ENCODE results near the gene FLNB. TPM values are rescaled to one million over a fixed set of nuclear protein-coding genes. Genes with fewer than 3 reads are reported as not detected.

FLNB gene
- total RNA-seq, 3 donors from 2014 or later (not counting 1 experiment from before 2014, with no cell fraction given): 24.6 to 30.8 (median 26.6) TPM

DNA sequence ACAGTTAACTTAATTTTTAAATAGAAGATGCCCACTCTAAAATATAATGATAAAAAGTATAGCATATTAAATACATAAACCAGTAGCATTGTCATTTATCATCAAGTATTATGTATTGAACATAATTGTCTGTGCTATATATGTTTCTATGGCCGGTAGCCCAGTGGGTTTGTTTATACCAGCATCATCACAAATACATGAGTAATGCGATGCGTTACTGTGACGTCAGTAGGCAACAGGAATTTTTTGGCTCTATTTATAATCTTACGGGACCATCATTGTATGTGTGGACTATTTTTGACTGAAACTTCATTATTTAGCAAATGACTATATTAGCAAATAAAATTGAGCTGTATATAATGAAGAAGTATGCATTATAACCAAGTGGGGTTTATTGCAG, 82.1 kb downstream of the FLNB start:
- Mint-ChIP-seq H3K4me1 (peaks cover 7 to 8% of the 10 kb centered on the region in 2 donors), H3K27me3 (ENCODE audit: low read depth in 2 of 2) (no peaks in the 10 kb centered on the region), H3K4me3 (no peak overlapping the region), H3K36me3 (no peaks in the 10 kb centered on the region), H3K9me3 (no peaks in the 10 kb centered on the region), H3K27ac (no peak overlapping the region)
- Histone ChIP-seq H3K4me1 (ENCODE audit: control insufficient read depth, insufficient read depth, low read length) (peaks cover 13% of the 10 kb centered on the region), H3K4me3 (ENCODE audit: low read length) (no peak overlapping the region), H3K9me3 (ENCODE audit: control insufficient read depth, insufficient read depth, low read length) (no peaks in the 10 kb centered on the region), H3K36me3 (ENCODE audit: control insufficient read depth, insufficient read depth, low read length) (no peaks in the 10 kb centered on the region), H3K27me3 (ENCODE audit: control insufficient read depth, insufficient read depth, low read length) (no peaks in the 10 kb centered on the region), H3K27ac (ENCODE audit: low read length) (no peak overlapping the region)
- 92% methylated on average over 4 of the region's 5 CpGs for WGBS (ENCODE audit: insufficient coverage)
- TF ChIP-seq, protein P1, sequence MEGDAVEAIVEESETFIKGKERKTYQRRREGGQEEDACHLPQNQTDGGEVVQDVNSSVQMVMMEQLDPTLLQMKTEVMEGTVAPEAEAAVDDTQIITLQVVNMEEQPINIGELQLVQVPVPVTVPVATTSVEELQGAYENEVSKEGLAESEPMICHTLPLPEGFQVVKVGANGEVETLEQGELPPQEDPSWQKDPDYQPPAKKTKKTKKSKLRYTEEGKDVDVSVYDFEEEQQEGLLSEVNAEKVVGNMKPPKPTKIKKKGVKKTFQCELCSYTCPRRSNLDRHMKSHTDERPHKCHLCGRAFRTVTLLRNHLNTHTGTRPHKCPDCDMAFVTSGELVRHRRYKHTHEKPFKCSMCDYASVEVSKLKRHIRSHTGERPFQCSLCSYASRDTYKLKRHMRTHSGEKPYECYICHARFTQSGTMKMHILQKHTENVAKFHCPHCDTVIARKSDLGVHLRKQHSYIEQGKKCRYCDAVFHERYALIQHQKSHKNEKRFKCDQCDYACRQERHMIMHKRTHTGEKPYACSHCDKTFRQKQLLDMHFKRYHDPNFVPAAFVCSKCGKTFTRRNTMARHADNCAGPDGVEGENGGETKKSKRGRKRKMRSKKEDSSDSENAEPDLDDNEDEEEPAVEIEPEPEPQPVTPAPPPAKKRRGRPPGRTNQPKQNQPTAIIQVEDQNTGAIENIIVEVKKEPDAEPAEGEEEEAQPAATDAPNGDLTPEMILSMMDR (IDR thresholded peaks at IDR 0.05): no peak
- DNase-seq: no peak
- intact Hi-C loops (cut with micrococcal nuclease): no loop called here
- ATAC-seq: no peak

DNA sequence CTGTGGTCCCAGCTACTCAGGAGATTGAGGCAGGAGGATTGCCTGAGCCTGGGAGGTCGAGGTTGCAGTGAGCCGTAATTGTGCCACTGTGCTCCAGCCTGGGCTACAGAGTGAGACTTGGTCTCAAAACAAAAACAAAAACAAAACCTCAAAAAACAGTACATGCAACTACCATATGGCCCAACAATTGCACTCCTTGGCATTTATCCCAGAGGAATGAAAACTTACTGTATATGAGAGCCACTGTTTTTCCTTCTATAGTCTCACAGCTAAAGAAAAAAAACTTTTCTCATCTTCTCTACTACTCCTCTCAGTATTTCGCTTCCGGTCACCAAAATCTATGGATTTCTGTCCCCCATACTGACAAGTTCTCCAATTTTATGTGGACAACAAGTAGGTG, 84.3 kb downstream of the FLNB start:
- Mint-ChIP-seq H3K27me3 (ENCODE audit: low read depth in 2 of 2) (no peaks in the 10 kb centered on the region), H3K4me1 (no peaks in the 10 kb centered on the region), H3K4me3 (no peak overlapping the region), H3K36me3 (no peaks in the 10 kb centered on the region), H3K27ac (no peak overlapping the region), H3K9me3 (no peaks in the 10 kb centered on the region)
- TF ChIP-seq, protein P1 (IDR thresholded peaks at IDR 0.05): no peak
- H3K9me3 ChIP-seq (ENCODE audit: control insufficient read depth, insufficient read depth, low read length): no peaks in the 10 kb centered on the region
- peaks cover 8% of the 10 kb centered on the region for H3K36me3 ChIP-seq (ENCODE audit: control insufficient read depth, insufficient read depth, low read length)
- no peak overlapping the region for H3K27ac ChIP-seq (ENCODE audit: low read length)
- no peak for ATAC-seq
- H3K4me1 ChIP-seq (ENCODE audit: control insufficient read depth, insufficient read depth, low read length): peaks cover 5% of the 10 kb centered on the region
- intact Hi-C loops (cut with micrococcal nuclease): no loop called here
- no peak overlapping the region for H3K4me3 ChIP-seq (ENCODE audit: low read length)
- no peak for DNase-seq
- WGBS (ENCODE audit: insufficient coverage): 96% methylated on average over 4 of the region's 4 CpGs
- no peaks in the 10 kb centered on the region for H3K27me3 ChIP-seq (ENCODE audit: control insufficient read depth, insufficient read depth, low read length)

DNA sequence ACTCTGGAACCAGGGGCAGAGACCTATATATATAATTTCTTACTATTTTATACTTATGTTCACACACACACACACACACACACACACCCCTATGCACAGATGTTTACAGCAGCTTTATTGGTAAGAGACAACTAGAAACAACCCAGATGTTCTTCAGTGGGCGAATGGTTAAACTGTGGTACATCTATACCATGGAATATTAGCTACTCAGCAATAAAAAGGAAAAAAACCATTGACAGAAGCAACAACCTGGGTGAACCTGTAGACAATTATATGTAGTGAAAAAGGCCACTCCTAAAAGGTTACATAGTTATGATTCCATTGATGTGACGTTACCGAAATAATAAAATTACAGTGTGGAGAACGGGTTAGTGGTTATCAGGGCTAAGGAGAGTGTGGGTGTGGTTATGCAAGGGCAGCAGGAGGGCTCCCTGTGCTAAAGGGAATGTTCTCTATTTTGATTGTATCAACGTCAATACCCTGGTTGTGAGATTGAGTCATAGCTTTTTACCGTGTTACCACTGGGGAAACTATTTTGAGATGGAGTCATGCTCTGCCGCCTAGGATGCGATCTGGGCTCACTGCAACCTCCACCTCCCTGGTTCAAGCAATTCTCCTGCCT, 85.5 kb downstream of the FLNB start:
- peaks cover 11% of the 10 kb centered on the region for H3K36me3 ChIP-seq (ENCODE audit: control insufficient read depth, insufficient read depth, low read length)
- TF ChIP-seq, protein P1 (IDR thresholded peaks at IDR 0.05): no peak
- DNase-seq: no peak
- Mint-ChIP-seq H3K4me3 (no peak overlapping the region), H3K36me3 (no peaks in the 10 kb centered on the region), H3K4me1 (no peaks in the 10 kb centered on the region), H3K9me3 (no peaks in the 10 kb centered on the region), H3K27me3 (ENCODE audit: low read depth in 2 of 2) (no peaks in the 10 kb centered on the region), H3K27ac (no peak overlapping the region)
- no peak for ATAC-seq
- H3K27me3 ChIP-seq (ENCODE audit: control insufficient read depth, insufficient read depth, low read length): no peaks in the 10 kb centered on the region
- 95% methylated on average over 8 of the region's 8 CpGs for WGBS (ENCODE audit: insufficient coverage)
- H3K4me3 ChIP-seq (ENCODE audit: low read length): no peak overlapping the region
- H3K9me3 ChIP-seq (ENCODE audit: control insufficient read depth, insufficient read depth, low read length): no peaks in the 10 kb centered on the region
- H3K4me1 ChIP-seq (ENCODE audit: control insufficient read depth, insufficient read depth, low read length): no peaks in the 10 kb centered on the region
- no peak overlapping the region for H3K27ac ChIP-seq (ENCODE audit: low read length)
- intact Hi-C loops (cut with micrococcal nuclease): no loop called here

DNA sequence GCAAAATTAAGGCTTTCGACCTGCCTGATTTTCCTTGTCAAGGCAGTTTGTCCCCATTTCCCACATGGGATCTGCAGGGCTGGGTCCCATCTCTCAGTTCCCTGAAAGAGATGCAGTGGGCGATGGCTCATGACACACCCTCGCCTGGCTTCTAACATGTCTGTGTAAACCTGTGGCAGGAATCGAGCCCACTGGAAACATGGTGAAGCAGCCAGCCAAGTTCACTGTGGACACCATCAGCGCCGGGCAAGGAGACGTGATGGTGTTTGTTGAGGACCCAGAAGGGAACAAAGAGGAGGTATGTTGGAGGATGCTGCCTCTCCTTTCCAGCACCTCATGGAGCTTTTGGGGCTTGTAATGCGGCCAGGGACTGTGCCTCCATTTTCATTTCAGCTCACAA, 86.4 kb downstream of the FLNB start:
- no peaks in the 10 kb centered on the region for H3K9me3 ChIP-seq (ENCODE audit: control insufficient read depth, insufficient read depth, low read length)
- Mint-ChIP-seq H3K27ac (no peak overlapping the region), H3K36me3 (no peaks in the 10 kb centered on the region), H3K4me1 (no peaks in the 10 kb centered on the region), H3K9me3 (no peaks in the 10 kb centered on the region), H3K27me3 (ENCODE audit: low read depth in 2 of 2) (no peaks in the 10 kb centered on the region), H3K4me3 (no peak overlapping the region)
- ATAC-seq (no peak), DNase-seq (no peak)
- no peak overlapping the region for H3K4me3 ChIP-seq (ENCODE audit: low read length)
- no peaks in the 10 kb centered on the region for H3K27me3 ChIP-seq (ENCODE audit: control insufficient read depth, insufficient read depth, low read length)
- no peaks in the 10 kb centered on the region for H3K4me1 ChIP-seq (ENCODE audit: control insufficient read depth, insufficient read depth, low read length)
- intact Hi-C loops (cut with micrococcal nuclease): no loop called here
- H3K27ac ChIP-seq (ENCODE audit: low read length): no peak overlapping the region
- H3K36me3 ChIP-seq (ENCODE audit: control insufficient read depth, insufficient read depth, low read length): peaks cover 17% of the 10 kb centered on the region
- WGBS (ENCODE audit: insufficient coverage): 94% methylated on average over 8 of the region's 8 CpGs
- TF ChIP-seq, protein P1 (IDR thresholded peaks at IDR 0.05): no peak
